ENCODE measurements around the gene SLC29A2.

- TF ChIP-seq CTCF (conservative IDR thresholded peaks at IDR 0.05; ENCODE audit: low read depth, low read length) (no peak), EZH2phosphoT487 (IDR thresholded peaks at IDR 0.05; ENCODE audit: borderline replicate concordance, low read length) (no peak)
Observed at GRCh38 chr11:66330931-66331330, 40.6 kb downstream of the SLC29A2 start.

Measured in PC-3 (cell line).